Measurements from ENCODE around the gene MARS1.
"Not testable (repeated sequence)": the region's sequence is repeated elsewhere in the genome, so short reads cannot be mapped to it uniquely, and the experiment has no call there.

Gene MARS1

DNA sequence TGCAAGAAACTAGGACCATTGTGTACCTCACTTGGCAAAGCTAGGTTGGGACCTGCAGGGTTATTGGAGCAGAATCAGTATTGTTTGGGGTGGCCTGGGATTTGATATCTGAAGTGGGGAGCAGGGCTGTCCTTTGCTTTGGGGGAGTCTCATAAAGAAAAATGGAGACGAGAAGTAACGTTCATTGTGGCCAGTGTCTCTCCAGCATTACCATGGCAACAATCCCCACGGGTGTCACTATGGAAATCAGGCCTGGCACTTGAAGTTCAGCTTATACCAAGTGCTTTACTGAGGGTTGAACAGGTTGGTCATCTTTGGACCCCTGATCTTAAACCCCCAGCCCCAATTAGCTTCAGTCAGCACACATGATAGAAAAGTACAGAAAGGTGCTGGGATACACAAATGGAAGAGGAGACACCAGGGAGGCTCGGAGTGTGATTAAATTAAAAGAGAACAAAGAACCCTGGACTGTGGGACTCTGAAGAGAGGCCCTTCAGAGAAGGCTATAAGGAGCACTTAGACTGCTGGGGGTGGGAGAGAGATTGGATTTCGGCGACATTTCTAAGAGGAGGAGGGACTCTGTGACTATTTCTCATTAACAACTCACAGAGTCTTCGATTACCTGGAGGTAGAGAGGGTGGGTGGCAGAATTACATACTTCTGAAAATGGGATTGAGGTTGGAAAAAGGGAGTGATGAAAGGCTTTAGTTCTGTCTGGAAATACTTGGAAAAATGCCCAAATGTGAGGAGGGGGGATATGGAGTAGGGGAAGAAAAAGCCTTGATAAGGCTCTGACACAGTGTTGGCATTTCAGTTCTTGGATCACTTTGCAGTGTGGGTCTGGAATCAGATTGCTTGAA lies 65.7 kb downstream of the MARS1 start:
- FAIRE-seq: no peak

DNA sequence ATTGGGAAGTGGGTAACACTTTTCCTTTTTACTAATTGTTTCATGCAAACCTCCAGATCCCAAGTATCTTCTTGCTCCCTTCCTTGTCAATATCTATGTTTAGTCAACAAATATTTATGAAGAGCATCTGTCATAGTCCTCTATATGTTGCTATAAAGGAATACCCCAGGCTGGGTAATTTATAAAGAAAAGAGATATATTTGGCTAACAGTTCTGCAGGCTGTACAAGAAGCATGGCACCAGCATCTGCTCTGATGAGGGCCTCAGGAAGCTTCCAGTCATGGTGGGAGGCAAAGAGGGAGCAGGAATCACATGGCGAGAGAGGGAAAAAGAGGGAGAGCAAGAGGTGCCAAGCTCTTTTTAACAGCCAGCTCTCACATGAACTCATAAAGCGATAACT lies 66.6 kb downstream of the MARS1 start:
- no peak for FAIRE-seq

- no peak for FAIRE-seq
Observed at GRCh38 chr12:57554897-57555296, 67.0 kb downstream of the MARS1 start.

GRCh38 chr12:57558864-57559263 lies 71.0 kb downstream of the MARS1 start:
- no peak for FAIRE-seq

DNA sequence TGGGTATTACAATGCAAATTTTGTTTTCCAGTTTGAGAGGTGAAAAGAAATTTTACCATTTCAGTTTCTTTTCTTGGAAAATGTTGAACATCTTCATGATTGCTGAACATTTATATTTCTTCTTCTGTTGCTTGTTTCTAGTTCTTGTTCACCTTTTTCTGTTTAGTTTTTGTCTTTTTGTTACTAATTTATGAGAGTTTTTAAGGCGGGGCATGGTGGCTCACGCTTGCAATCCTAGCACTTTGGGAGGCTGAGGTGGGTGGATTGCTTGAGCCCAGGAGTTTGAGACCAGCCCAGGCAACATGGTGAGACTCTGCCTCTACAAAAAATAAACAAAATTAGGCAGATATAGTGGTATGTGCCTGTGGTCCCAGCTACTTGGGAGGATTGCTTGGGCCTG lies 72.6 kb downstream of the MARS1 start:
- FAIRE-seq: no peak

DNA sequence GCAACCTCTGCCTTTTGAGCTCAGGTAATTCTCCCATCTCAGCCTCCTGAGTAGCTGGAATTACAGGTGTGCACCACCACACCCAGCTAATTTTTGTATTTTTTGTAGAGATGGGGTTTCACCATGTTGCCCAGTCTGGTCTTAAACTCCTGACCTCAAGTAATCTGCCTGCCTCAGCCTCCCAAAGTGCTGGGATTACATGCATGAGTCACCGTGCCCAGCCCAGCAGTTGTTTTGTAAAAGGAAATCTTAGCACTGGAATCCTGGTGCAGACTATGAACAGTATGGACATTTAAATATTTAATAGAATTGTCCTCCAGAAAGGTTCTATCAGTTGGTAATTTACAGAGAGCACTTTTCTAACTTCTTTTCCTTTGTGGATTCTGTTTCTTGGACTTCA lies 73.2 kb downstream of the MARS1 start:
- FAIRE-seq: not testable (repeated sequence)

- FAIRE-seq: no peak
Observed at GRCh38 chr12:57563358-57563757, 75.5 kb downstream of the MARS1 start.

- FAIRE-seq: no peak
Observed at GRCh38 chr12:57564178-57564740, 76.4 kb downstream of the MARS1 start.
